ENCODE measurements around the gene PCCA.

The PCCA gene

GRCh38 chr13:100231176-100231575 lies 142.3 kb downstream of the PCCA start:
- no peak overlapping the region for H3K4me3 ChIP-seq (replicated peaks; ENCODE audit: low read depth, low read length)
- no peak for DNase-seq (ENCODE audit: extremely low read depth, low read depth)
- TF ChIP-seq CTCF (IDR thresholded peaks at IDR 0.05; ENCODE audit: low read depth, low read length, missing control alignments) = no peak

GRCh38 chr13:100234006-100234405 lies 145.1 kb downstream of the PCCA start:
- no peak overlapping the region for H3K4me3 ChIP-seq (replicated peaks; ENCODE audit: low read depth, low read length)
- no peak for TF ChIP-seq CTCF (IDR thresholded peaks at IDR 0.05; ENCODE audit: low read depth, low read length, missing control alignments)
- DNase-seq (ENCODE audit: extremely low read depth, low read depth) = no peak

DNA sequence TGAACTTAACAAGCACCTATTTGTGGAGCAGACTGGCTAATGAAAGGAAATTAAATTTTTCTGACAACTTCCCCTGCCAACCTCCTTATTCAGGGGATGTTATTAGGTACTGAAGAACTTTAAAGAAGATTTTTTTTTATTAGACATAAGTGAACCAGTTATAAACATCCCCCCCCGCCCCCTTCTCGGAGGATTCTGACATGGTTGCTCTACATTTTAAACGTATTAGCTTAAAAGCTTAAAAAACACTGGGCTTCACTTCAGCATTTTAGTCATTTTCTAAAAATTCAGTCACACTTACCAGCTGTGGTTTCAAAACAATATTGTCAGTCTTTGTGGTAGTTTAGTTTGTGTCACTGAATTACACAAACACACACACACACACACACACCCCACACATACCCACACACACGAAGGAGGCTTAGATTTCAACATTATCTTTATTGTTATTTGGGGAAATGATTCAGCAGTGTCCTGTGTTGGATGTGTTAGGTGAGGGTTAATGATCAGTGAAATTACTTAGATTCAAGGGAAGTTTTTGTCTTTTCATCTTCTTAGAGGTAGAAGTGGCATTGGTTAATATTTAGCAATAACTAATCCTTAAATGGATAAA lies 145.7 kb downstream of the PCCA start:
- no peak for TF ChIP-seq CTCF (IDR thresholded peaks at IDR 0.05; ENCODE audit: low read depth, low read length, missing control alignments)
- no peak for DNase-seq (ENCODE audit: extremely low read depth, low read depth)
- H3K4me3 ChIP-seq (replicated peaks; ENCODE audit: low read depth, low read length) = no peak overlapping the region

DNA sequence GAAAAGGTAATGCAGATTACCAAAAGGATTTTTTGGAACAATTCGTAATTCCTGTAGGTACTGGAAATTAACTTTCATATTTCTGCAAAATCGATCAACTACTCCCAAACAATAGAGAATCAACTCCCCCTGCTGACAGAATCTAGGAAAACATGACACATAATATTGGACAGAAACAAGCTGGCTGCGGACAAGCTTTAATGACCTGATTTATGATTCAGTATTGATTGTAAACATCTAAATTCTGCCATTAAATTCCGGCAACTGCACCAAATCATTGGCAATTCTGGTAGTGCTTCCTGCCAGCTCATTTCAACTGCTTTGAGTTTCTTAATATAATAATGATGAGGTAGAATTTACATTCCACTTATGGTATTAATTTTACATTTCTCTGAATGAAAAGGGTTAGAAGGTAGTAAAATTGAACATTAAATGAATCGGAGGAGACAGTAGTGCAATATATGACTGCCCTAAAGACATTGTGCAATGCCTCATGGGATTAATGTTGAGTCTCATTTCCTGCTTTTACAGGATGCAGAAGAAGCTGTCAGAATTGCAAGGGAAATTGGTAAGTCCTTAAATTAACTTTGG lies 146.5 kb downstream of the PCCA start:
- no peak overlapping the region for H3K4me3 ChIP-seq (replicated peaks; ENCODE audit: low read depth, low read length)
- DNase-seq (ENCODE audit: extremely low read depth, low read depth) = peak; percentile 56
- TF ChIP-seq CTCF (IDR thresholded peaks at IDR 0.05; ENCODE audit: low read depth, low read length, missing control alignments) = peak; percentile 40

GRCh38 chr13:100240109-100240779 lies 151.4 kb downstream of the PCCA start:
- no peak for DNase-seq (ENCODE audit: extremely low read depth, low read depth)
- H3K4me3 ChIP-seq (replicated peaks; ENCODE audit: low read depth, low read length) = no peak overlapping the region
- TF ChIP-seq CTCF (IDR thresholded peaks at IDR 0.05; ENCODE audit: low read depth, low read length, missing control alignments) = no peak

DNA sequence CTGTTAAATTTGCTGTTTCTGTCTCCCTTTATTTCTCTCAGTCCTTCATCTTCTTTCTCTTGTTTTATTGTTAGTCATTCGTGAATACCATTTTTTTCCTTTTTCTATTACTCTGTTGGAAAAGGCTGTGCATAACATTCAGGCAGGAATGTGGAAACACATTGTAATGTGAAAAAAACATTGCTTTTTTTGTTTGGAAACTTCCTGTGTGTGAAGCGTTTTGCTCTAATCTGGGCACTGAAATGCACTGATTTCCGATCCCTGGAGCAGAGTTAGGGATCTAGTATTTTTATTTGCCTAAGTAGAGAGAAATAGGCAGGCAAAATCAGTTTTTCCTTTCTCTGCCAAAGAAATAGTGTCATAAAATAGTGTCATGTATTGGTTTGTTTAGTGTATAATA lies 155.5 kb downstream of the PCCA start:
- H3K4me3 ChIP-seq (replicated peaks; ENCODE audit: low read depth, low read length) = no peak overlapping the region
- DNase-seq (ENCODE audit: extremely low read depth, low read depth) = no peak
- TF ChIP-seq CTCF (IDR thresholded peaks at IDR 0.05; ENCODE audit: low read depth, low read length, missing control alignments) = no peak
